NCI-H2171 treated with DMSO at 0.1 percent for 48 hours (cell line): Measurements from ENCODE around the gene VAPB.

ENCODE experiments used
- DNase-seq: peaks from one replicate; lab custom pipeline; 2025; lab: John Stamatoyannopoulos, UW

VAPB gene

DNA sequence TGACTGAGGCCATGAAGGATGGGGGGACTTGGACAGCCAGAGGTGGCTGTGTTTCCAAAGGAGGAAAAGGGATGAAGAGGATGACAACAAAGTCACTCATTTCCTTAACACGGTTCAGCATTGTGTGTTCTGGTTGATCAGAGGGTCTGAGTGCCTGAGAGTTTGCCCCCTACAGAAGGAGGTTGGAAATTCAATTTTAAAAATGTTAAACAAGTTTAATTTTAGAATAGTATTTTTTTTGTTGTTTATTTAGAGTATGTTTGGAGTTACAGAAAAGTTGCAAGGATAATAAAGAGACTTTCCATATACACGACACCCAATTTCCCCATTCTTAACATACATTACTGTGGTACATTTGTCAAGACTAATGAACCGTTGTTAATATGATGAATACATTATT, 10.3 kb upstream of the VAPB start:
- DNase-seq = no peak

DNA sequence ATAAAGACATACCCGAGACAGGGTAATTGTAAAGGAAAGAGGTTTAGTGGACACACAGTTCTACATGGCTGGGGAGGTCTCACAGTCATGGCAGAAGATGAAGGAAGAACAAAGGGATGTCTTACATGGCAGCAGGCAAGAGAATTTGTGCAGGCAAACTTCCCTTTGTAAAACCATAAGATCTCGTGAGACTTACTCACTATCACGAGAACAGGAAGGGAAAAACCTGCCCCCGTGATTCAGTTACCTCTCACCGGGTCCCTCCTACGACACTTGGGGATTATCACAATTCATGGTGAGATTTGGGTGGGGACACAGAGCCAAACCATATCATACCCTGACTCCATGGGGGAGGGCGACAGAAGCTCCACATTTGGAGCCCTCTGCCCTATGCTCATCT, 7.4 kb upstream of the VAPB start:
- no peak for DNase-seq

DNA sequence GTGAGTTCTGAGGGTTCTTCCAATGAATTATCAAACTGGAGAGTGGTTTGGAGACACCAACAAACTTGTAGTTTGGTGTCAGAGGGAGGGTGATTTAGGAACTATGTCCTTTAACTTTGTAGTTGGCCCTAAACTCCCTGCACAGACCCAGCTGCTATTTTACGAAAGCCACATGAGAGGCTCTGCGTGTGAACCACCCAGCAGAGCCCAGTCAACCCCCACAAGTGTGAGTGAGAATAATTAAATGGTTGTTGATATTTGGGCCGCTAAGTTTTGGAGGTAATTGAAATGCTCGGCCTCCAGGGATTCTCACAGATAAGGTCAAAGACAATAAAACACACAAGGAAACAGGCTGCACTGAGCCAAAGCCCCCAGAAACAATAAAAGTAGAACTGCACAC, 6.9 kb upstream of the VAPB start:
- DNase-seq = no peak

DNA sequence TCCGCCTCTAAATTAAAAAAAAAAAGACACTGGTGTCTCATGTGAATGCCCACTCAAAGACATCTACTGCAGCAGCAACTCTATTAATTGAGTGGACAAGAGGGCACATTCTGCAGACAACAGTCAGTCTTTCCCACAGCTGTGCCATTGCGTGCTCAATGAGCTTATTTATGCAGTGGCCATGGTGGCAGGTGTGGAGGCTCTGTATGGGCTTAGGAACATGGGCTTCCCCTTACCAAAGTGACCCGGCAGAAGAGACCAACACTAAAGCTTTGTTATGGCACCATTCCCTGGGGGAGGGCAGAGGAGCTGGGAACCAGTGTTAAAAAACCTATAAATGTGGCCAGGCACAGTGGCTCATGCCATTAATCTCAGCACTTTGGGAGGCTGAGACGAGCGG, 4.2 kb upstream of the VAPB start:
- no peak for DNase-seq

DNA sequence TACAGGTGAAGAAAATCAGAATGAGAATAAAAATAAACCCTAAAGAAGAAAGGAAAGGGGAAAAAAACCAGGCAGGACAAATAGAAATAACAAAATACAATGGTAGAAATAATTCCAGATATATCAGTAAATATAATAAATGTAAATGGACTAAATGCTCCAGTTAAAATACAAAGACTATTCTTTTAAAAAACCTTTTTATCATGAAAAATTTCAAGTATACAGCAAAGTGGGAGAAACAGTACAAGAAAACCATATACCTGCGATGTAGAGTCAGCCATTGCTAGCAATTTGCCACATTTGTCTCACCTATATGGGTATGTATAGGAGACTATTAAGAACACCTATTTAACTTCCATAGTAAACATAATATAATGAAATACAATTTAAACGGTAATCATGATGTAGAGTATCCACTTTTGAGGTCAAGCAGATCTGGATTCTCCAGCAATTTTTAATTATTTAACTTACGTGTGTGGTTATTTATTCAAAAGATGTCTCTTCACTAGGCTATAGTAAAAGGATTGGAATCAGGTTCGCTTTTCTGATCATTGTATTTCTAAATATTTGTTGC, 914 bp upstream of the VAPB start:
- DNase-seq = no peak

DNA sequence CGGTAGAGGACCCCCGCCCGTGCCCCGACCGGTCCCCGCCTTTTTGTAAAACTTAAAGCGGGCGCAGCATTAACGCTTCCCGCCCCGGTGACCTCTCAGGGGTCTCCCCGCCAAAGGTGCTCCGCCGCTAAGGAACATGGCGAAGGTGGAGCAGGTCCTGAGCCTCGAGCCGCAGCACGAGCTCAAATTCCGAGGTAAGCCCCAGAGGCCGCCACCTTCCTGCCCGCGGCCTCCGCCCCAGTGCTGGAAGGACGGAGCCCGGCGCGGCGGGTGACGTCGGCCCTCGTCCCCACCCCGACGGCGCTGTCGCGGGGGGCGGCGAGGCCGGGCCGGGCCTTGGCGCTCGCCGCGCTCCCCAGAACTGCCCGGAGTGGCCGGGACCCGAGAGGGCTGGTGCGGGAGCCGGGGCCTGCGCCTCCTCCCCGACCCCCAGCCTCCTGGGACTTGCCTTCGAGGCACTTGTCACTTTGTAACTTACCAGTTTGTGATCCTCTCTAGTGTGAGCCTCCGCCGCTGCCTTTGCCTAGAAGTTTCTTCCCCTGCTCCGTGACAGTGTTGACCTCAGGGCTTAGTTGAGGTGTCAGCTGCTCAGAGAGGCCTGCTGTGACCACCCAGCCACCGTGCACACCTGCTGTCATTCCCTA, 417 bp downstream of the VAPB start:
- peak; percentile 65 for DNase-seq

DNA sequence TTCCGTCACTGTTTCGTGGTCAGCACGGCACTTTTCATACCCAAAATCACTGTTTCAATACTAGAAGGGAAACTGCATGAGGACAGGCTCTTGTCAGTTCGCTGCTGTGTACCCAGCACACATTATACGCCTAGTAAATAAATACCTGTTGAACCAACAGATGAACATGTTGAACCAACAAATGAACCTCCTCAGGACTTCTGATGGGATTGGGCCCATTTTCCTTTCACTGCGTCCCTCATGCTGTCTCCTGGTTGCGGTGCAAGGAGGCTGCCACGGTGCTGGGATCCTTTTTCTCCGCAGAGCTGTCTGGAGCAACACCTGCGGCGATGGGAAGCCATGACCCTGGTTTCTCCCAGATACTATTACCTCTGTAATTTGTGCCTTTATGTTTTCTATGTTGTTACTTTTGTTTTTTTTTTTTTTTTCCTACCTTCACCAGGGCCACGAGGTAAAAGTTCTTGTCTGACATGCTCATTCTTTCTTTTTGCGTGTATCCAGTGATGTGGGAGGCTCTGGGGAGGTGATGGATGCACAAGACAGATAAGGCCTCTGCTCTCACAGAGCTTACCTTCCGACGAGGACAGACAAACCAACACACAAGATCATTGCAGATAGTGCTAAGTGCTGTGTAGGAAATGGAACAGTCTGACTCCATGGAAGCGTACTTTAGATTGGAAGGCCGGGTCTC, 1.1 kb downstream of the VAPB start:
- no peak for DNase-seq

DNA sequence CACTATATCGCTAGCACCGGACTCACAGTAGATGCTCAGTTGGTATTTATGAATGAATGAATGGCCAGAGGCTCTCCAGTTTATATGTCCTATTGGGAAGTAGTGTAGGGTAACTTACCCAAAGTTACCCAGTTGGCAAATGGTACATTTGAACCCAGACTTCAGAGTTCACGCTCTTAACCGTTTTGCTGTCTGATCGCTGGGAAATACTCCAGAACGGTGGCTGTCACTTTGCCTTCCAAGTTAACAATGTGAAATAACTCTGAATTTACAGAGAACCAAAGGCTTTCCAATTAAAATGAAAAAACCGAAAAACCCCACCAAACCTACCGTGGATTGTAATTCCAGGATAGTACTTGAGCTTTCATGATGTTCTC, 1.6 kb downstream of the VAPB start:
- DNase-seq = no peak

DNA sequence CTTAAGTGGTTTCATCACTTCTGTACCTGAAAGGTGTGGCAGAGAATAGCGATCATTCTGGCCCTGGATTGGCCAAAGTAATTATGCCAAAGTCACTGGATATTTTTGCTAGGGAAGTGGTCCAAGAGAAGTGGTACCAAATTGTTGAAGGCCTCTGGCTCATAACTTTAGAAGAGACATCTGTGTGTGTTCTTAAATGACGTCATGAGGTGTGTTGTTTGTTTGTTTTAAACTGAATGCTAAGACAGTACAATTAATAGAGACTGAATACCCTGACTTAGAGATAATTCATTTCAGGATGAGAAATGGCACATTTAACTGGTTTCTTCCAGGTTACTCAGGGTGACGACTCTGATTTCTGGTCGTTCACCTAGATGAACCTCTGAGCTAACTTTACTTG, 3.3 kb downstream of the VAPB start:
- DNase-seq = no peak

DNA sequence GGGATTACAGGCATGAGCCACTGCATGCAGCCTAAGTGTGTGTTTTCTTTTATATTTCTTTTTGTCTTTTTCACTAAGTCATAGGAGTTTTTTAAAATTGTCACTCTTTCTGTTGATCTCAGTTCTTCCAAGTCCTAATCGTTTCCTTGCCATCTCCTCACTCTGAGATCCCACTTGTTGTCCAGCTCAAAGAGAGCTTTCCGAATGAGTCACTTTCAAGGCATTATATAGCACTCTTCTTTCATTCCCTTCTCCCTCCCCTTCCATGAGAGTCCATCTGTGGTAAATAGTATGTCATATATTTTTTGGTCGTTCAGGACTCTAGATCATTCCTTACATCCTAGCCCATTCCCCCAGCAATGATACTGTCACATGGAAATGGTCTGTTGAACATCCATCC, 4.3 kb downstream of the VAPB start:
- DNase-seq = no peak

DNA sequence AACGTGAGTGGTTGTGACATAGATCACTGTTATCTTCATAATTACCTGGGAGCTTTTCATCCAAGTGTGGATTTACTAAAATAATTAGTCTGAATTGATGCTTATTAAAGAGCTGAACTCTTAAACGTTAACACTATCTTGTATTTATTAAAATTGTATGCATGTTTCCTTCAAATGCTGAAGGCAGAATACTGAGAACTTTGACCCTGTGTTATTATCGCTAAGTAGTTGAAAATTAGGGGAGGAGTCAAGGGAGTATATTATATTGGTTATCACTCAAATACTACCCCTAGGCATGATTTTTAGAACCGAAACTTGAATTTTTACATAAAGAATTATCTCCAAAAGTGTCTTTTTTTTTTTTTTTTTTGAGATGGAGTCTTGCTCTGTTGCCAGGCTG, 5.8 kb downstream of the VAPB start:
- no peak for DNase-seq

DNA sequence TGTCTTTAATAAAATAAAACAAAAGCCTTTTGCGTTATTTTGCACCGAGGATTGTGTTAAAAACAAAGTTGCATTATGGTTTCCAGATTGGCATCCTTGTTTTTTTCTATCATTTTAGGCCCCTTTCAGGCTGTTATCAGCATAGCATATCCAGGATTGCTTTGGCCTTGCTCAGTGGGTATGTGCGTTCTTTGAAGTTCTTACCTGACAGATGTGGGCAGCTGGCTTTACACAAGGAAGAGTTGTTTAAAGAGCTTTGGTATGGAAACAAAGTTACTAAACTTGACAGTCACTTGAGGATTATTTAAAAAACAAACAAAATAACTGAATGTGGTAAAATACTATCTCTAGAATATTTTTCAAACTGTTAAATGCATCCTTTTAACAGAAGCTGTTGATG, 6.6 kb downstream of the VAPB start:
- DNase-seq = no peak

DNA sequence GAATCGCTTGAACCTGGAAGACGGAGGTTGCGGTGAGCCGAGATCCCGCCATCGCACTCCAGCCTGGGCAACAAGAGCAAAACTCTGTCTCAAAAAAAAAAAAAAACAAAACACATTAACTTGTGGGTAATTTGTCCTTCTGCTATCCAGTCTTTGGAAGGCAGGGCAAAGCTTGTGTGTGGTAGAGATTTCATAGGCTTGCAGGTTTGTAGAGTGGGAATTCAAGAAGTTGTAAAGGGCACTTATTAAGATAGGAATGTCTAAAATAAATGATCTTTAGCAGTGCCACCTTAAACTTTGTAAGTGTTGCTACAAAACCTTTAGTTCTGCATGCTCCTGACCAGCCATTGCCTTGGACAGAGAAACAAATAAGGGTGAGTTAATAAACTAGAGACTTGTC, 8.4 kb downstream of the VAPB start:
- no peak for DNase-seq

DNA sequence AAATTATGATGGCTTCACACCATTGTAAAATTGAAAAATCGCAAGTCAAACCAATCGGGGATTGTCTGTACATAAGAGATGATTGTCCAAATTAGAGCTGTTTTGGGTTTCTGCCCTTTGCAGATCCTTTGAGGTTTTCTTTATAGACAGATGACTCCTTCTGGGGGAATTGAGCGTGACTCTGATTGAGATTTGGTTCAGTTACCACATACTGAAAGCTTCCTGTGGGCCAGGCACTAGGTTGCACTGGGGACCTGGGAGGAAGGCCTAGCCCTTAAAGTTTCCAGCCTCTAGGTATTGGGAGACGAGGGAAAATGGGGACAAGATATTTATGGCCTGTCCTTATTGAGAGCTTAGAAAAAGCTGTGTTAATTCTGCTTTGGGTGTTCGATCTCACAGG, 9.2 kb downstream of the VAPB start:
- DNase-seq = no peak

DNA sequence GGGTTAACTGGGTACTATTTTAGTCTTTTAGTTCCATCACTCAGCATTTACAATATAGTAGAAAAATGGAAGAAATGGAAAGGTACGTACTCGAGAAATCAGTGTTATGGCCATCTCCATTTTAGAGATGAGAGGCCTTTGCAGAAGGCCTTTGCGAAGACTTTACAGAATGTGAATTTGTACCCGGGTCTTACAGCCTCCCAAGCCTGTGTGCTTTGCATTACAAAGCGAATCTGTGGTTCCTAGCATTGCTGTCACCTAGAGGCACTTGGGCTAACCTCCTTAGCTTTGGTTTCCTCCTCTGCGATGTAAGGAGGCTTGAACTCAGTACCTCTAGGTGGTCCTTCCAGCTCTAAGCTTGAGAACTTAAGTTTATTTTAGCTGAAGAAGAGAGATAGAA, 10.9 kb downstream of the VAPB start:
- no peak for DNase-seq

DNA sequence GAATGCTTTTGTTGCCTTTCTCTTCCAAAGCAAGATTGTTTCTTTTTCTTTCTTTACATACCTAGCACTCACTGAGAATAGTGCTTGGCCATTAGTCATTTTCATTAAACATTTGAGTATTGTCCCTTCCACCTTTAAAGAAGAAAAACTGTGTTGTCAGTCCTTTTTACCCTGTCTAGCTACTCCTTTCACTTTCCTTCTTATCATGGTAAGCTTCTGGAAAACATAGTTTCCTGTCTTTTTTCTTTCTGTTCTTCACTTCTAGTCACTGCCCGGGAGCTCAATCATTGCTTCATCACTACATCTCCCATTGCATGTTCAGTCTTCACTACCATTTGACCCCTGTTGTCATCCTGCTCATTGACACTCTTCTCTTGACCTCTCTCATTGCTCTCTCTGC, 12.1 kb downstream of the VAPB start:
- DNase-seq = no peak

DNA sequence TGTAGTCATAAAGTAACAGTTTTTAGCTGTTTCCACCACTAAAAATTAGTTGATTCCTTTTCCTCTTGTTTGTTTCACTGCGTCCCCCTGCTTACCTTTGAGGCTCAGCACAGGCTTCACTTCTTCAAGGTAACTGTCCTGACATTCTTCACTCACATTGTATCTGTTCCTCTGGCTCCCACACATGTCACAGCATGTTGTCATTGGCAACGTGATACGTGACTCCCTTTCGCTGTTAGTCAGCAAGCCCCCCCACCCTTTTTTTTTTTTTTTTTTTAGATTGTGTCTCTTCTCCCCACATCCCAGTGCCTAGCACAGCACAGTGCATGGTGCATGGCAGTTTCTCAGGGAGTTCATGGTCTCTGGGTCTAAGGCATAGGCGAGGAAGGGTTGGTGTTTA, 13.3 kb downstream of the VAPB start:
- DNase-seq = peak; percentile 41

DNA sequence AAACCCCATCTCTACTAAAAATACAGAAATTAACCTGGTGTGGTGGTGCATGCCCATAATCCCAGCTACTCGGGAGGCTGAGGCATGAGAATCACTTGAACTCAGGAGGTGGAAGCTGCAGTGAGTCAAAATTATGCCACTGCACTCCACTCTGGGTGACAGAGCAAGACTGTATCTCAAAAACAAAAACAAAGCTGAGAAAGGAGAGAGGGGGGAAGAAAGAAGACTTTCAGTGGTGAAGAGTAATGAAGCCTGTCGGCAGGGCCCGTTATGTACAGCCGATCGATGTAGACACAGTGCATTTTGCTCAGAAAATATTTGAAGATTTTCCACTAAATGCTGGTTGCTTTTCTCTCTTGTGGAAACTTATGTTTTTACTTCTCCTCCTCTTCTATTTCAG, 13.8 kb downstream of the VAPB start:
- no peak for DNase-seq

DNA sequence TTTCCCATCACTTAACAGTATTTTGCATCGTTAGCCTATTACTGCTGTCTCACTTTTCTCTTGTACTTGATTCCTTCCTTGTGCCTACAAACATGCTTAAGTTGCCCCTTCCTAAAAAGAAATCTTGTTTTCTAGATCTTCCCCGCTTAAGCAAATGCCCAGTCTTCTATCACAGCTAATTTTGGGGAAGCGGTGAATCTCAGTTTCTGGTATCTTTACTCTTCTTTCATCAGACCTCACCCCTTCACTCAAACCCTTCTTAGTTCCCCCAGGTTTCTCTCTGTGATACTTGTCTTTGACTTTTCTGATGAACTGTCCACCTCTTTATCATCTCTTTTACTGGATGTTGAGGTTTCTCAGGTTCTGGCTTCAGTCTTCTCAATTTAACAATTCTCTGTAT, 14.2 kb downstream of the VAPB start:
- DNase-seq = no peak

DNA sequence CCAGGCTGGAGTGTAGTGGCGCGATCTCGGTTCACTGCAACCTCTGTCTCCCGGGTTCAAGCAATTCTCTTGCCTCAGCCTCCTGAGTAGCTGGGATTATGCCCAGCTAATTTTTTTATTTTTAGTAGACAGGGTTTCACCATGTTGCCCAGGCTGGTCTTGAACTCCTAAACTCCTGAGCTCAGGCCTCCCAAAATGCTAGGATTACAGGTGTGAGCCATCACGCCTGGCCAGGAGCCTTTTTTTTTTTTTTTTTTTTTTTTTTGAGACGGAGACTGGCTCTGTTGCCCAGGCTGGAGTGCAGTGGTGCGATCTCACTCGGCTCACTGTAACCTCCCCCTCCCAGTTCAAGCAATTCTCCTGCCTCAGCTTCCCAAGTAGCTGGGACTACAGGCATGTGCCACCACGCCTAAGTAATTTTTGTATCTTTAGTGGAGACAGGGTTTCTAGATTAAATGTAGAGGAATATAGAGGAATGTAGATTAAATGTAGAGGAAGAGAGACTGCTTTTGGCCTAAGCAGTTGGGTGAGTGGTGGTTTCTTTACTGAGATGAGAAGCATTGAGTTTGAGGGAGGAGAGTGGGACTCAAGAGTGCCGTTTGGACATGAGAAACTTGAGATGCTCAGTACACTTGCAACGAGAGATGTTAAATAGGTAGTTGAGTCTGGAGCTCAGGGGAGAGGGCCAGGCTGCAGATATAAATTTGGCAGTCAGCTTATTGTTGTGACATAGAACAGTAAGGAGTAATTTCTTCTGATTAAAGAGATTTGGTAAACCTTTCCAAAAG, 16.7 kb downstream of the VAPB start:
- DNase-seq = no peak

DNA sequence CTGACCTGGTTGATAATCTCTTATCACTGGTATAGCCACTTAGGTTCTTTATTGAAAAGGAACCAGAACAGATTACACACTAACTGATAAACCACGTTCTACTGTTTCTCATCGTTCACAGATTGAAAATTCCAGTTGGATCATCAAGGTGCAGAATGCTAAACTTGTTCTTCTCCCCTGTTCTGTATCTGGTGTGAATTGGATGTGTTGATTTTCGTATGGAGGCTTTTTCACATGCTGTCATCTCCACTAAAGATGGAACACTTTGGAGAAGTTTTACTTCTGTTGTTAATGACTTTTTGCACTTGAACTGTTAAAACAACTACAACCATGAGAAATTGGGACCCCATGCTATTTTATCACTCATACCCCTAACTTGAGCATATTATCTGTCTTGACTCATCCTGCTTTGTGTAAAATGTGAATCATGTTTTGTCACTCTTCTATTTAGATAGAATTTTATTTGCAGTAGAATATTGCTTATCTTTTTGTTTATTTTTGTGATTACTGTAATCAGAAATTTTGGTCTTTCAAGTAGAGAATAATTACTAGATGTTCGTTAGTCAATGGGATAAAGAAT, 17.5 kb downstream of the VAPB start:
- DNase-seq = no peak

DNA sequence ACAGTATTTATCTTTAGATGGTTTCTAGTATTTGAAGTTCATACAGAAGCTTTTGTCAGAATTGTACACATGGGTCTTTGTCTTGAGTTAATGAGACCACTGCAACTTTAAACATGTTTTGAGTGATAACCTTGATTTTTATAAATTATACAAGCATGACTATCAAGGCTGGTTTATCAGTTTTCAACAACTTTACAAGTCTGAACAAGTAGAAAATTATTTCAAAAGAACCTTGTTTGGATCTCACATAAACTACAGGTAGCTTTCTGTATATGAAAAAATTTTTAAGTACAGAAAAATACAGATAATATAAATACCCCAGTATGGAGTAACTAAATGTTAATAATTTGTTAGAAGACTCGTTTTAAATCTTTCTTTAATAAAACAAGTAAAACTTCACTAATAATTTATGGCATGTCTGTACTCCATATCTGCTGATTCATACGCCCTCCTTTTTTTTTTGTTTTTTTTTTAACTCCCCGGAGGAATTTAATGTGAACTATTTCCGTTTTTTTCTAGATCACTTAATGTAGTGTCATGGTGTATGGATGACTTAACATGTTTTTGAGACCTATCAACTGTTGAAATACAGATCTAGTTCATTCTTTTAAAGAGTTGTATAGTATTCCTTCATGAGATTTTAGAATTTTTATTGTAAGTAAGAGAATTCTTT, 18.3 kb downstream of the VAPB start:
- no peak for DNase-seq
